Measurements from ENCODE around the gene GRK4.
"Not testable (repeated sequence)": the region's sequence is repeated elsewhere in the genome, so short reads cannot be mapped to it uniquely, and the experiment has no call there.

Gene GRK4

DNA sequence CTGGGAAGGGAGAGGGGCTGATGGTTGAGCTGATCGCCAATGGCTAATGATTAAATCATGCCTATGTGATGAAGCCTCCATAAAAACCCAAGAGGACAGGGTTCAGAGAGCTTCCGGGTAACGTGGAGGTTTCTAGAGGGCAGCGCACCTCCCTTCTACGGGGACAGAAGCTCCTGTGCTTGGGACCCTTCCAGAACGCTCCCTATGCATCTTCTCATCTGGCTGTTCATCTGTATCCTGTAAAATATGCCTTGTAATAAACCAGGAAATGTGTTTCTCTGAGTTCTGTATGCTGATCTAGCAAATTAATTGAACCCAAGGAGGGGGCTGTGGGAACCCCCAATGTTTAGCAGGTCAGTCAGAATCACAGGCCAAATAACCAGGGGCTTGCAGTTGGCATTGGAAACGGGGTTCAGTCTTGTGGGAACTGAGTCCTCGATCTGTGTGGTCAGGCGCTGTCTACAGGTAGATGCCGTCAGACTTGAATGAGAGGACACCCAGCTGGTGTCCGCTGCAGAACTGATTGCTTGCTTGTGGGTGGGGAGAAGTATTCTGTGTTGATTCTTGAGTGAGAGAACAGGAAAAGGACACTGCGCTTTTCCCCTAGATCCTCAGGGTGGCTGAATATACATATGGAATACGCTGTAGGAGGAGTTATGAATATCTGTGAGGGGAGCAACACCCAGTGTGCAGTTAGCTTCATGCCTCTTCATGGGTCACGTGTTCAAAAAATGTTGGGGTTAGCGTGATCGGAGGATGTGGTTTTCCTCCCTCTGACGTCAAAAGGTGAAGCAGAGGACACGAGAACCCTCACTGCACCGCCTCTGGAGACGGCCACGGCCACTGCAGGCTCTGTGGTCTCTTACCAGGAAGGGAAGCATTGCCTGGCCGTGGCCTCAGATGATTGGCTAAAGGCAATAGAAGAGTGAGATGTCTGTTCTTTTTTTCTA lies 81.8 kb downstream of the GRK4 start:
- Histone ChIP-seq H3K27ac (no peak overlapping the region), H3K36me3 (ENCODE audit: control insufficient read depth, insufficient read depth, low read length) (no peaks in the 10 kb centered on the region), H3K4me1 (no peaks in the 10 kb centered on the region), H3K4me3 (ENCODE audit: low read depth, low read length) (no peak overlapping the region), H3K9me3 (ENCODE audit: control insufficient read depth, low read length) (no peaks in the 10 kb centered on the region), H3K9ac (no peak overlapping the region), H2AFZ (no peak overlapping the region), H3K4me2 (ENCODE audit: low read length) (no peak overlapping the region), H3K79me2 (no peaks in the 10 kb centered on the region), H3K27me3 (ENCODE audit: control insufficient read depth, insufficient read depth, low read length) (no peaks in the 10 kb centered on the region)
- TF ChIP-seq, protein P1, sequence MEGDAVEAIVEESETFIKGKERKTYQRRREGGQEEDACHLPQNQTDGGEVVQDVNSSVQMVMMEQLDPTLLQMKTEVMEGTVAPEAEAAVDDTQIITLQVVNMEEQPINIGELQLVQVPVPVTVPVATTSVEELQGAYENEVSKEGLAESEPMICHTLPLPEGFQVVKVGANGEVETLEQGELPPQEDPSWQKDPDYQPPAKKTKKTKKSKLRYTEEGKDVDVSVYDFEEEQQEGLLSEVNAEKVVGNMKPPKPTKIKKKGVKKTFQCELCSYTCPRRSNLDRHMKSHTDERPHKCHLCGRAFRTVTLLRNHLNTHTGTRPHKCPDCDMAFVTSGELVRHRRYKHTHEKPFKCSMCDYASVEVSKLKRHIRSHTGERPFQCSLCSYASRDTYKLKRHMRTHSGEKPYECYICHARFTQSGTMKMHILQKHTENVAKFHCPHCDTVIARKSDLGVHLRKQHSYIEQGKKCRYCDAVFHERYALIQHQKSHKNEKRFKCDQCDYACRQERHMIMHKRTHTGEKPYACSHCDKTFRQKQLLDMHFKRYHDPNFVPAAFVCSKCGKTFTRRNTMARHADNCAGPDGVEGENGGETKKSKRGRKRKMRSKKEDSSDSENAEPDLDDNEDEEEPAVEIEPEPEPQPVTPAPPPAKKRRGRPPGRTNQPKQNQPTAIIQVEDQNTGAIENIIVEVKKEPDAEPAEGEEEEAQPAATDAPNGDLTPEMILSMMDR (IDR thresholded peaks at IDR 0.05): no peak

- no peaks in the 10 kb centered on the region for H3K4me1 ChIP-seq
- H2AFZ ChIP-seq: no peak overlapping the region
- no peaks in the 10 kb centered on the region for H3K9me3 ChIP-seq (ENCODE audit: control insufficient read depth, low read length)
- no peak overlapping the region for H3K4me3 ChIP-seq (ENCODE audit: low read depth, low read length)
- TF ChIP-seq, protein P1 (IDR thresholded peaks at IDR 0.05): no peak
- no peak overlapping the region for H3K4me2 ChIP-seq (ENCODE audit: low read length)
- H3K36me3 ChIP-seq (ENCODE audit: control insufficient read depth, insufficient read depth, low read length): no peaks in the 10 kb centered on the region
- H3K27me3 ChIP-seq (ENCODE audit: control insufficient read depth, insufficient read depth, low read length): no peaks in the 10 kb centered on the region
- H3K9ac ChIP-seq: no peak overlapping the region
- H3K27ac ChIP-seq: no peak overlapping the region
- no peaks in the 10 kb centered on the region for H3K79me2 ChIP-seq
Measured at GRCh38 chr4:3046162-3046561, 82.8 kb downstream of the GRK4 start.

DNA sequence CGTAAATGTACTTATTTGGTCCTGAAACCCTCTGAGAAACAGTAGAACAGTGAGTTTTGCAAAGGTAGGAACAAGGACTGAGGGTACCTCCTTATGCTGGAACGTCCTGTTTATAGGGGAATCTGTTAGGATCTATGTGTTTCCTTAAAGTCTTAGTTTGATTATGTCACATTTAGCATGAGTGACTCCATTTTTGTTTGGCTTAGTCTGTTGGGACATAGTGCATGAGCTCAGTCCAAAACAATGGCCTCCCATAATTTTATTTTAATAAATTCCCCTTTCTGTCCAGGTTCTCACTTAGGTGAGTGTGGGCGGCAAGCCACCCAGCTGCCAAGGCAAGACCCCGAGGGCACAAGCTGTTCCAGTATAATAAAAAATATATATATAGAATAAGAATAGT lies 83.3 kb downstream of the GRK4 start:
- Histone ChIP-seq H3K79me2 (no peaks in the 10 kb centered on the region), H3K27ac (no peak overlapping the region), H3K4me1 (no peaks in the 10 kb centered on the region), H2AFZ (no peak overlapping the region), H3K4me2 (ENCODE audit: low read length) (no peak overlapping the region), H3K36me3 (ENCODE audit: control insufficient read depth, insufficient read depth, low read length) (no peaks in the 10 kb centered on the region), H3K9ac (no peak overlapping the region), H3K27me3 (ENCODE audit: control insufficient read depth, insufficient read depth, low read length) (no peaks in the 10 kb centered on the region), H3K9me3 (ENCODE audit: control insufficient read depth, low read length) (no peaks in the 10 kb centered on the region), H3K4me3 (ENCODE audit: low read depth, low read length) (no peak overlapping the region)
- TF ChIP-seq, protein P1 (IDR thresholded peaks at IDR 0.05): no peak

GRCh38 chr4:3047464-3048286 lies 84.3 kb downstream of the GRK4 start:
- H3K9me3 ChIP-seq (ENCODE audit: control insufficient read depth, low read length): no peaks in the 10 kb centered on the region
- H3K79me2 ChIP-seq: no peaks in the 10 kb centered on the region
- peak overlapping the region; percentile 43 for H3K4me2 ChIP-seq (ENCODE audit: low read length)
- no peak overlapping the region for H3K4me3 ChIP-seq (ENCODE audit: low read depth, low read length)
- H3K4me1 ChIP-seq: no peaks in the 10 kb centered on the region
- H3K9ac ChIP-seq: no peak overlapping the region
- TF ChIP-seq, protein P1 (IDR thresholded peaks at IDR 0.05): peak; percentile 66
- H3K27me3 ChIP-seq (ENCODE audit: control insufficient read depth, insufficient read depth, low read length): no peaks in the 10 kb centered on the region
- H3K27ac ChIP-seq: no peak overlapping the region
- peak overlapping the region; percentile 72 for H2AFZ ChIP-seq
- H3K36me3 ChIP-seq (ENCODE audit: control insufficient read depth, insufficient read depth, low read length): no peaks in the 10 kb centered on the region

DNA sequence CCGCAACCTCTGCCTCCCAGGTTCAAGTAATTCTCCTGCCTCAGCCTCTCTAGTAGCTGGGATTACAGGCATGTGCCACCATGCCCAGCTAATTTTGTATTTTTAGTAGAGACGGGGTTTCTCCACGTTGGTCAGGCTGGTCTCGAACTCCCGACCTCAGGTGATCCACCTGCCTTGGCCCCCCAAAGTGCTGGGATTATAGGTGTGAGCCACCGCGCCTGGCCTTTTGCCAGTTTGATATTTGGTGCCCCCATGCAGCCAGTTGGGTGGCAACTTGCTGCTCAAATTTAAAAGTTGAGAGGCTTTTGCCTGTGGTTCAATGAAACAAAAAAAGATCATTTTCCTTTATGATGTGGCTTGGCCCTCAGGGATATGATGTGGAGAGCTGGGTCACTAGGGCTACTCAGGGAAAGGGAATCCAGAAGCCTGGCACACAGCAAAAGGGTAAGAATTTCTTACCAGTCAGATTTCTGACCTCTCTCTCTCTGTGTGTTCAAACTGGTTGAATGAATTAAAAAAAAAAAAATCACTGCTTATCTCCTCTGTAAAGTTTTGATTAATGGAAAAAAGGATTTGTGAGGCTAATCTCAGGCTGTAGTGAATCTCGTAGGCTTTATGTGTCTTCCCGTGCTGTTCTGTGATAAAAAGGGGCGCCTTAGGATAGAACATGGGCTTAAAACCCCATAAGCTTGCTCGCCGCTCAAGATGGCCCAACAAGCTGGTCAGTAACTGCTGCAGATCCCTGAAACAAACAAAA lies 87.9 kb downstream of the GRK4 start:
- not testable (repeated sequence) for H3K27ac ChIP-seq; H3K9me3 ChIP-seq (ENCODE audit: control insufficient read depth, low read length); H2AFZ ChIP-seq; H3K27me3 ChIP-seq (ENCODE audit: control insufficient read depth, insufficient read depth, low read length); H3K36me3 ChIP-seq (ENCODE audit: control insufficient read depth, insufficient read depth, low read length); H3K79me2 ChIP-seq; H3K4me2 ChIP-seq (ENCODE audit: low read length); H3K9ac ChIP-seq; H3K4me3 ChIP-seq (ENCODE audit: low read depth, low read length); H3K4me1 ChIP-seq
